Prostate gland (tissue), 2 donors: Measurements from ENCODE around the gene ERCC4. TPM values are rescaled to one million over a fixed set of nuclear protein-coding genes. Genes with fewer than 3 reads are reported as not detected.

ENCODE experiments used
- DNase-seq: peaks from one replicate; pipeline ENCODE4 v3.0.0-alpha.2; 2019; ENCODE audit warnings: low spot score
- H3K27ac ChIP-seq, 2 donors: fragments of 200-600 bp; sonication (generic); 2 replicates each; pipeline ENCODE4 v1.5.1; 2017 to 2019
- H3K27me3 ChIP-seq: fragments of 200-600 bp; sonication (generic); replicated peaks from 2 replicates; pipeline ENCODE4 v1.5.1; 2019; ENCODE audit not compliant: insufficient read depth
- H3K36me3 ChIP-seq, 2 donors: fragments of 200-600 bp; sonication (generic); 1 replicate in 1 of 2; 2 replicates in 1 of 2; pipeline versions ENCODE4 v1.5.1 to v1.8.1; 2017 to 2019
- H3K4me1 ChIP-seq: fragments of 200-600 bp; sonication (generic); replicated peaks from 2 replicates; pipeline ENCODE4 v1.5.1; 2019
- H3K4me3 ChIP-seq, 2 donors: fragments of 200-600 bp; sonication (generic); 2 replicates each; pipeline ENCODE4 v1.5.1; 2017 to 2019
- H3K9me3 ChIP-seq: fragments of 200-600 bp; sonication (generic); 2 replicates; pipeline ENCODE4 v1.5.1; 2017
- POLR2A ChIP-seq: fragments of 450-650 bp; IDR thresholded peaks from one replicate; pipeline ENCODE4 v1.6.1; 2016; ENCODE audit warnings: antibody characterized with exemption, mild to moderate bottlenecking
- POLR2AphosphoS5 ChIP-seq: sonication (generic); formaldehyde crosslinking; IDR thresholded peaks from one replicate; pipeline ENCODE4 v1.6.1; 2017; ENCODE audit warnings: antibody characterized with exemption
- WGBS: methylation state at CpG from one replicate; pipeline ENCODE4 v1.1.5; 2018; 5-methylcytosine and 5-hydroxymethylcytosine counted together
- intact Hi-C: fragments of 100-400 bp; cut with DNase I; formaldehyde crosslinking; loops from one replicate; pipeline ENCODE4 v1.14.2; 2022
- total RNA-seq, 2 donors: library from RNA; depleted of rRNA; stranded (reverse); fragments of >200 nt; gene quantifications; one replicate each; pipeline ENCODE4 v1.1.0, GENCODE V29; 2016
- TF ChIP-seq, protein P1 (sequence below), 4 experiments: fragments of 200-600 bp in 2 of 4; fragments of 450-650 bp in 2 of 4; sonication (generic) in 2 of 4; IDR thresholded peaks; 1 replicate in 3 of 4; 2 replicates in 1 of 4; pipeline ENCODE4 v1.5.1; 2016 to 2019; ENCODE audit warnings: antibody characterized with exemption in 4 of 4, mild to moderate bottlenecking in 2 of 4, moderate library complexity in 2 of 4

The ERCC4 gene
- total RNA-seq, 2 donors from 2014 or later: 7.6 to 13.3 TPM

DNA sequence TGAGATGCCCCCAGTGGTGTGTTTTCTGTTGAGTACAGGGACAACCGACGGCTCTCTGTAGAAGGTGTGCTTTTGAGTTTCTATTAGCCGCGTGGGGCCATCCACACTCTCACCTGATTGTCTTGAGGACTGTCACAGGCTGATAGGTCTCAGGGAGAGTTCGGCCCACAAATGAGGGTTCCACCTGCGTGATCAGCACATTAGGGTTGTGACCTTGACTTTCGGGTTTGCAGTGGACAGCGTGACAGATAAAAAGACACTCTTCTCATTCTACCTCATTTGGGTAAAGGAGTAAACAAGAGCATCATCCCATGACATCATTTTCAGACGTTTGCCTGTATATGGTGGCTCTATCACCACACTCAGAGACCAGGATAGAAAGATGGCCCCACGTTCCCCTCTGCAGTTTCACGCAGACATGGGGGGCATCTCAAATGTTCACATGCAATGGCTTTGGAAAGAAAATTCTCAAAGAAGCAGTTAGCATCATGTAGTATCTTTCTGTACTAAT lies 76.9 kb downstream of the ERCC4 start:
- DNase-seq: no peak
- Histone ChIP-seq H3K4me1 (no peaks in the 10 kb centered on the region), H3K27me3 (no peaks in the 10 kb centered on the region), H3K27ac (no peak overlapping the region), H3K9me3 (no peaks in the 10 kb centered on the region), H3K36me3 (no peaks in the 10 kb centered on the region), H3K4me3 (no peak overlapping the region)
- no peak for TF ChIP-seq POLR2AphosphoS5
- TF ChIP-seq, protein P1, sequence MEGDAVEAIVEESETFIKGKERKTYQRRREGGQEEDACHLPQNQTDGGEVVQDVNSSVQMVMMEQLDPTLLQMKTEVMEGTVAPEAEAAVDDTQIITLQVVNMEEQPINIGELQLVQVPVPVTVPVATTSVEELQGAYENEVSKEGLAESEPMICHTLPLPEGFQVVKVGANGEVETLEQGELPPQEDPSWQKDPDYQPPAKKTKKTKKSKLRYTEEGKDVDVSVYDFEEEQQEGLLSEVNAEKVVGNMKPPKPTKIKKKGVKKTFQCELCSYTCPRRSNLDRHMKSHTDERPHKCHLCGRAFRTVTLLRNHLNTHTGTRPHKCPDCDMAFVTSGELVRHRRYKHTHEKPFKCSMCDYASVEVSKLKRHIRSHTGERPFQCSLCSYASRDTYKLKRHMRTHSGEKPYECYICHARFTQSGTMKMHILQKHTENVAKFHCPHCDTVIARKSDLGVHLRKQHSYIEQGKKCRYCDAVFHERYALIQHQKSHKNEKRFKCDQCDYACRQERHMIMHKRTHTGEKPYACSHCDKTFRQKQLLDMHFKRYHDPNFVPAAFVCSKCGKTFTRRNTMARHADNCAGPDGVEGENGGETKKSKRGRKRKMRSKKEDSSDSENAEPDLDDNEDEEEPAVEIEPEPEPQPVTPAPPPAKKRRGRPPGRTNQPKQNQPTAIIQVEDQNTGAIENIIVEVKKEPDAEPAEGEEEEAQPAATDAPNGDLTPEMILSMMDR (IDR thresholded peaks at IDR 0.05): no peak
- no peak for TF ChIP-seq POLR2A
- intact Hi-C loops: no loop called here
- WGBS: 83% methylated on average over 10 of the region's 11 CpGs

DNA sequence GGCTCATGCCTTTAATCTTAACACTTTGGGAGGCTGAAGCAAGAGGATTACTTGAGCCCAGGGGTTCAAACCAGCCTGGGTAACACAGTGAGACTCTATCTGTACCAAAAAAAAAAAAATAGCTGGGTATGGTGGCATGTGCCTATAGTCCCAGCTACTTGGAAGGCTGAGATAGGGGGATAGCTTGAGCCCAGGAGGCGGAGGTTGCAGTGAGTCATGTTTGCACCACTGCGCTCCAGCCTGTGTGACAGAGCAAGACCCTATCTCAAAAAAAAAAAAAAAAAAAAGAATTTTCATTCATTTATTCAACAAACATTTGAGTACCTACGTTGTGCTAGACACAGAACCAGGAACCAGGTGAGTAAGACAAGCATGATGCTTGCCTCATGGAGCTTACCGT lies 77.6 kb downstream of the ERCC4 start:
- 91% methylated on average over 4 of the region's 4 CpGs for WGBS
- no peak for DNase-seq
- H3K27me3 ChIP-seq: no peaks in the 10 kb centered on the region
- TF ChIP-seq POLR2A: no peak
- no peak for TF ChIP-seq POLR2AphosphoS5
- TF ChIP-seq, protein P1 (IDR thresholded peaks at IDR 0.05): no peak
- H3K27ac ChIP-seq: no peak overlapping the region
- H3K36me3 ChIP-seq: no peaks in the 10 kb centered on the region
- no peaks in the 10 kb centered on the region for H3K4me1 ChIP-seq
- no peak overlapping the region for H3K4me3 ChIP-seq
- H3K9me3 ChIP-seq: no peaks in the 10 kb centered on the region
- intact Hi-C loops: no loop called here

DNA sequence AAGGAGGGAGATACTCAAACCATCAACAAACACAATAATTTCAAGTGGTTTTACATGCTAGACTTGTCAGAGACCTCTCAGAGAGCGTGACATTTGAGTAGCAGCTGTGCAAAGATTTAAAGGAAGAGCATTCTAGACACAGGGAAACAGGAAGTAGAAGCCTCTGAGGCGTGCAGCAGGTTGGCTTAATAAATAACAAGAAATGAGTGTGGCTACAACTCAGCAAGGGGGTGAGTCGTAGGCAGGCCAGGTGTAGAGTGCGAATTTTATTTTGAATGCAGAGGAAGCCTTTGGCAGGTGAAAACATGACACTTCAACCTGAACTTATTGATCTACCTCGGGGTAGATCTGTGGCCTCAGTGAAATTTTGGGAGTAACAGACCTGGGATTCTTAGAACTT lies 78.0 kb downstream of the ERCC4 start:
- H3K4me1 ChIP-seq: no peaks in the 10 kb centered on the region
- no peak for TF ChIP-seq POLR2AphosphoS5
- TF ChIP-seq, protein P1 (IDR thresholded peaks at IDR 0.05): no peak
- no peak for TF ChIP-seq POLR2A
- no peaks in the 10 kb centered on the region for H3K27me3 ChIP-seq
- no peaks in the 10 kb centered on the region for H3K36me3 ChIP-seq
- 75% methylated on average over 5 of the region's 5 CpGs for WGBS
- no peaks in the 10 kb centered on the region for H3K9me3 ChIP-seq
- H3K27ac ChIP-seq: no peak overlapping the region
- intact Hi-C loops: no loop called here
- H3K4me3 ChIP-seq: no peak overlapping the region
- no peak for DNase-seq

DNA sequence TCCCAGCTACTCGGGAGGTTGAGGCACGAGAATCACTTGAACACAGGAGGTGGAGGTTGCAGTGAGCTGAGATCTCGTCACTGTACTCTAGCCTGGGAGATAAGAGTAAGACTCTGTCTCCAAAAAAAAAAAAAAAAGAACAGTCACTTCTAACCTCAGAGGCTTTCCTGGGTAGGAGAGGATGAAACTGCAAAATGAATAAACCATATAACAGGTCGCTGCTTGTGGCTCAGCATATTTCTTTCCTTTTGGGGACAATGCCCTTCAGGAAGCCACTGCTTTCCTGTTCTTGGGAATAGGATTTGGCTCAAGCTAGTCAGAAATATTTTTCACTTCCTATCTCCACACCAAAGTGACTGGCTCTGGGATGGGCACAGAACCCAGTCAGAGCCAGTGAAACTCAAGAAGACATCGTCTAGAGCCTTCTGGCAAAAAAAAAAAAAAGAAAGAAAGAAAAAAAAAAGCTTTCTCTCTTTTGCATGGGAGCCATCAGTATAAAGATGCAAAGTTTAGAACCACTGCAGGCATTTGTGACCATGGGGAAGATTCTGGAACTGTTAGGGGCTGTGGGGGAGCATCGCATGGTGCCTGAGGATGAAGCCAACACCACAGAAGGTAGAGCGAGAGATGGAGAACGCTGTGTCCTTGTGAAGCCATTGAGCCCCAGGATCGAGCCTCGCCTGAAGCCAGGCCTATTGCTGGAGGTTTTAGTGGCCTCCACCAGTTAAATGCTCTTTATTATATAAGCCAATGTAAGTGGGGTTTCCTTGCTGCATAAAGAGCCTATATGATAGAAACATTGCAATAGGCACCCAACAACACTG lies 79.3 kb downstream of the ERCC4 start:
- DNase-seq: no peak
- no peaks in the 10 kb centered on the region for H3K9me3 ChIP-seq
- no peak overlapping the region for H3K4me3 ChIP-seq
- intact Hi-C loops: no loop called here
- no peaks in the 10 kb centered on the region for H3K36me3 ChIP-seq
- no peak overlapping the region for H3K27ac ChIP-seq
- TF ChIP-seq POLR2A (no peak), POLR2AphosphoS5 (no peak)
- TF ChIP-seq, protein P1 (IDR thresholded peaks at IDR 0.05): no peak
- 65% methylated on average over 10 of the region's 10 CpGs for WGBS
- H3K4me1 ChIP-seq: no peaks in the 10 kb centered on the region
- no peaks in the 10 kb centered on the region for H3K27me3 ChIP-seq

DNA sequence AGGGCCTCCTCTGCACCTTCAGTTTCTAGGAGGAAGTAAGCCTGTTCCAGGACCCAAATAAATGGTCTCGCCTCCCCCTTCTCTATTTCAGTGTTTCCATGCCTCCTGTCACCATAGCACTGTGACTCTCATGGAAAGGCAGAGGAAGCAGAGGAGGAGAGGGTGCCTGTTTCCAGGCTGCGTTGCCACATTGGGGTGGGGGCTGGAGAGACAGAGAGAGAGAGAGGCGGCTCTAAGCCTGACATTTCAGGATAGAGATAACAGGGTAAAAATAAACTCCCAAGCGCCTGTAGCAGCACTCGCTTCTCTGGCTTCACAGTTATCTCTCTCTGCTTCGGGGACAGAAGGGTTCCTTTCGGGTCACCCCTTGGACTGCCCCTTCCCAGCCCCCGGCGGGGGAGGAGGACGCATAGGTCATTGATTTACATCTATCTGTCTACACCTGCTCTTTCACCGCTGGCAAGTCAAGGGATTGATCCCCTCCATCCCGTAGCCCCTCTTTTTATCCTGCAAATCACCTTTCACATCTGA lies 80.0 kb downstream of the ERCC4 start:
- 78% methylated on average over 12 of the region's 12 CpGs for WGBS
- no peaks in the 10 kb centered on the region for H3K4me1 ChIP-seq
- no peaks in the 10 kb centered on the region for H3K36me3 ChIP-seq
- no peaks in the 10 kb centered on the region for H3K9me3 ChIP-seq
- no peak overlapping the region for H3K27ac ChIP-seq
- intact Hi-C loops: no loop called here
- DNase-seq: no peak
- no peaks in the 10 kb centered on the region for H3K27me3 ChIP-seq
- TF ChIP-seq, protein P1 (IDR thresholded peaks at IDR 0.05): no peak
- TF ChIP-seq POLR2AphosphoS5 (no peak), POLR2A (no peak)
- no peak overlapping the region for H3K4me3 ChIP-seq
